Naive thymus-derived CD8-positive, alpha-beta T cell (primary cell): ENCODE measurements around the gene CLASP1. TPM values are rescaled to one million over a fixed set of nuclear protein-coding genes. Genes with fewer than 3 reads are reported as not detected.
"Not testable (repeated sequence)": the region's sequence is repeated elsewhere in the genome, so short reads cannot be mapped to it uniquely, and the experiment has no call there.

Experiments
- ATAC-seq, 2 donors: fragments of 150-1000 bp; cut with Tn5 transposase in 1 of 2; sonication (Bioruptor Pico), chemical (Tn5 transposase) in 1 of 2; 1 replicate in 1 of 2; 2 replicates in 1 of 2; pipeline ENCODE4 v1.10.0; 2021; ENCODE audit warnings: mild to moderate bottlenecking in 2 of 2, moderate library complexity in 2 of 2
- POLR2A ChIA-PET: fragments of 350-600 bp; sonication (Branson Sonifier 250); formaldehyde crosslinking; loops from one replicate; lab custom pipeline; 2021; ENCODE audit warnings: antibody characterized with exemption; lab: Charles Lee
- DNase-seq, 10 donors: peaks; one replicate each; pipeline versions ENCODE4 v3.0.0 to v3.0.0-alpha.2; 2020 to 2022
- H3K27ac Mint-ChIP-seq, 10 donors: one replicate each; pipeline ENCODE4 v1.8.0; 2020 to 2022; ENCODE audit warnings: mild to moderate bottlenecking in 10 of 10, mixed read lengths in 10 of 10, moderate library complexity in 4 of 10, inconsistent platforms in 1 of 10
- H3K27me3 Mint-ChIP-seq, 5 donors: one replicate each; pipeline ENCODE4 v1.8.0; 2021 to 2022; ENCODE audit warnings: mixed read lengths in 5 of 5
- H3K36me3 Mint-ChIP-seq, 3 donors: one replicate each; pipeline ENCODE4 v1.8.0; 2020 to 2022; ENCODE audit warnings: mixed read lengths in 3 of 3, mild to moderate bottlenecking in 2 of 3, inconsistent platforms in 1 of 3
- H3K4me1 Mint-ChIP-seq, 4 donors: one replicate each; pipeline ENCODE4 v1.8.0; 2021 to 2022; ENCODE audit warnings: mixed read lengths in 4 of 4
- H3K4me3 Mint-ChIP-seq, 10 donors: one replicate each; pipeline ENCODE4 v1.8.0; 2020 to 2022; ENCODE audit warnings: mild to moderate bottlenecking in 10 of 10, mixed read lengths in 10 of 10, moderate library complexity in 6 of 10, inconsistent platforms in 1 of 10
- H3K9me3 Mint-ChIP-seq, 9 donors: one replicate each; pipeline ENCODE4 v1.8.0; 2020 to 2022; ENCODE audit warnings: mixed read lengths in 9 of 9, mild to moderate bottlenecking in 3 of 9, inconsistent platforms in 1 of 9, moderate library complexity in 1 of 9
- polyA plus RNA-seq, 3 donors: library from polyadenylated mRNA; unstranded; fragments of 300-500 nt; fragmentation: Illumina TruSeq; gene quantifications; one replicate each; pipeline ENCODE4 v1.2.3, GENCODE V29; 2021
- total RNA-seq, 8 experiments: library from RNA in 2 of 8; stranded (reverse) in 2 of 8; gene quantifications; one replicate each; pipeline ENCODE4 v1.2.3 and lab custom pipeline; 2021 to 2026

CLASP1 gene
- total and polyA plus RNA-seq, 5 experiments from 2014 or later, result 10.8 to 73.5 (median 15.2) TPM

DNA sequence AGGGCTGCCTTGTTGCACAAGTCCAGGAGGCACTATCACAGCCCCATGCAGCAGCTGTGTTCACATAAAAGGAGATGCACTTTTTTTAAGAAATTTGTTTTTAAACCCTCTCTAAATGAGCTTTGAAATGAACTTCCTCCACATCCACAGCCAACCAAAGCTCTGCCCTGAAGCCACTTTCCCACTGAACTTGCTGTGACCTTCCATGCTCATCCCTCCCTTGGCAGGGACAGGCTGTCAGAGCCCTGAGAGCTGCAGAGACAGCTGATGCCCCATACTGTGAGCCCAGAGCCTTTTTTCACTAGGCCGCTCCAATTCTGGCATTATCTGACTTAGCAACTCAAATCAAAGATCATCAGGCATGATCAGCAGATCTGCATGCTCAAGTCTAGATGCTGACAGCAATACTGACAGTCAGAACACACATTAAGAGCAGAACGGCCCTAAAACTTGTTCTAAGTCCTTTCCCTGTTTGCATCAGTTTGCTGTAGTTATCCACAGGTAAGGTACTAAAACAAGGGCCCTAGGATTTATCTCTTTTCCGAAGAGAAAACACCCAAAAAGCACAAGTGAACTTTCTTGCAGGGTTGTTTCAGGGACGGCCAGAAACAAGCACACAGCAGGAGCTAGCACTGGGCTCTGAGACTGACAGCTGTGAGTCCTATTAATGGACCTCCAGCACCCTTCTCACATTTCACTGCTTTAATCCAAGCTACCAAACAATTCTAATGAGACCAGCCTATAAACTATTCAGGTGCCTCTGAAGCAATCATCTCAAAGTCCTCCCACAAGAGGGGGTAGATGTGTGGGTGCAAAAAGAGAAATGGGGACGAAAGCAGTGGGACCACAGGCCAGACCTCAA is 83.6 kb downstream of the CLASP1 start:
- Mint-ChIP-seq H3K9me3 (peaks cover 0 to 4% (median 0%) of the 10 kb centered on the region in 9 donors), H3K36me3 (peaks cover 6 to 16% (median 13%) of the 10 kb centered on the region in 3 donors), H3K4me3 (no peak overlapping the region), H3K27ac (peak overlapping the region in 6 of 10 donors; percentile 14 to 89 (median 46)), H3K27me3 (no peaks in the 10 kb centered on the region), H3K4me1 (peaks cover 32 to 81% (median 67%) of the 10 kb centered on the region in 4 donors)
- POLR2A ChIA-PET, result interaction anchor here (0.5 kb wide), 1 partner anchor 8 kb away, joined by 3 read pairs; no protein-coding TSS in a partner anchor
- ATAC-seq, result no peak
- no peak for DNase-seq

DNA sequence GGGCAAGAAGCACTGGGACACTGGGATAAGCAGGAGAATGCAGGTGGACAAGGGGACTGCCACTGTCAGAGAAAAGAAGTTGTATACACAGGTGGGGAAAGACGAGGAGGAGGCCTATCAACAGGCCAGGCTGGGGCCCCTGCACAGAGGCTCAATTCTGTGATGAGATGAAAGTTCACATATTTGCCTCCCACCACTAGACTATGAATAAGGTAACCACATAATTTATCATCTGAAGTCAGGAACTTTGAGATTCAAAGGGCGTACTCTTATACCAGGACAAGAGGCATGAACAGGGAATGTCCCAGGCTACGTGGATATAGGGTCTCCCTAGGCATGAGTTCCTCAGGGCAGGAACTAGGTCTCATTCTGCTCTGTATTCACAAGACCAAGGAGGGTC is 84.4 kb downstream of the CLASP1 start:
- Mint-ChIP-seq H3K9me3 (peaks cover 0 to 4% (median 0%) of the 10 kb centered on the region in 9 donors), H3K27me3 (no peaks in the 10 kb centered on the region), H3K36me3 (peaks cover 6 to 12% (median 9%) of the 10 kb centered on the region in 3 donors), H3K27ac (peak overlapping the region in 7 of 10 donors; percentile 16 to 73 (median 58)), H3K4me3 (no peak overlapping the region), H3K4me1 (peaks cover 32 to 81% (median 68%) of the 10 kb centered on the region in 4 donors)
- POLR2A ChIA-PET, result interaction anchor here (0.5 kb wide), 1 partner anchor 9 kb away, joined by 3 read pairs; no protein-coding TSS in a partner anchor
- ATAC-seq (no peak), DNase-seq (no peak)

DNA sequence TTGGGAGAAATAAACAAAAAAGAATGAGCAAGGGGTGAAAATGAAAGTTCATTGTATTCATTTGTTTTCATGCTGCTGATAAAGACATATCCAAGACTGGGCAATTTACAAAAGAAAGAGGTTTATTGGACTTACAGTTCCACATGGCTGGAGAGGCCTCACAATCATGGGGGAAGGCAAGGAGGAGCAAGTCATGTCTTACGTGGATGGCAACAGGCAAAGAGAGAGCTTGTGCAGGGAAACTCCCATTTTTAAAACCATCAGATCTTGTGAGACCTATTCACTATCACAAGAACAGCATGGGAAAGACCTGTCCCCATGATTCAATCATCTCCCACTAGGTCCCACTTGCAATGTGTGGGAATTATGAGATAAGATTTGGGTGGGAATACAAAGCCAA is 85.5 kb downstream of the CLASP1 start:
- H3K9me3 Mint-ChIP-seq, DNase-seq, H3K36me3 Mint-ChIP-seq, H3K27me3 Mint-ChIP-seq, ATAC-seq, POLR2A ChIA-PET: not testable (repeated sequence)
- Mint-ChIP-seq H3K27ac (peak overlapping the region in 6 of 10 donors; percentile 39 to 59 (median 46)), H3K4me1 (peaks cover 34 to 82% (median 70%) of the 10 kb centered on the region in 4 donors), H3K4me3 (peak overlapping the region in 2 of 10 donors; percentile 27 to 28)

DNA sequence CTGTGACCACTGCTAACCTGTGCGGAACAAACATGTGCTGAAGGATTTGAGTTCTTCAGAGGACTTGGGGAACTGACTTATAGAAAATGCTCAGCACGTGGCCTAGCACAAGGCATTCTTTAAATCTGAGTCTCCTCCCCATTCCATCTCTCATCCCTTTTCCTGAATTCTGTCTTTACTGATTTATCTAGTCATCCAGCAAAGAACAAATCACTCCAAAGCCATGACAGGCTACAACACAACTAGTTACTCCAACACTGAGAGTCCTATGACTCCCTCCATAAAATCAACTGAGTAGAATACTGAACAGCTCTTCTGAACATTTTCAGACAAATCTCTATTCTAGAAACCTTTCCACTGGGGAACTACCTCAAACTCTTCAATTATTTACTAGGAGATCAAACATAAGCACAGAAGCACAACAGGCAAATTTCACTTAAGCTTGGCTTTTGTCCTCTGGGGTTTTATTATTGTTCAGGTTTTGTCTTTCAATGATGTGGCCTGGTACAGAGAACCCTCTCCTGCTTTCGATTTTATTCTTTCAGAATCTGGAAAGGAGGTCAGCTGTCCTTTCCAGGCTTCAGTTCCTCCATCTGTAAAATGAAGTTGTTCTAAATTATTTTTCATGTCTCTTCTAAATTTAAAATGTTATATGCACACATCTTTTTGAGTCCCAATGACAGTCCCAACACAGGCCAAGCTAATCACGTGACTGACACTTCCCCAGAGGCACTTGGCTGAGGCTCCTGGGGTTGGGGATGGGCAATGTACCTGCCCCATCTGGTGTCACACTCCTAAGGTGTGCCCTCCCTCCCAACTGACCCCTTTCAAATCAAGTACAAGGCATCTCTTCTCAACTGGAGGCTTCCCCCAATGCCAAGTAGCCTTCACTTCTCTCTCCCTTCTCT is 86.7 kb downstream of the CLASP1 start:
- DNase-seq (no peak), ATAC-seq (no peak)
- POLR2A ChIA-PET, result interaction anchor here (0.6 kb wide), 1 partner anchor 31 kb away, joined by 4 read pairs; no protein-coding TSS in a partner anchor

DNA sequence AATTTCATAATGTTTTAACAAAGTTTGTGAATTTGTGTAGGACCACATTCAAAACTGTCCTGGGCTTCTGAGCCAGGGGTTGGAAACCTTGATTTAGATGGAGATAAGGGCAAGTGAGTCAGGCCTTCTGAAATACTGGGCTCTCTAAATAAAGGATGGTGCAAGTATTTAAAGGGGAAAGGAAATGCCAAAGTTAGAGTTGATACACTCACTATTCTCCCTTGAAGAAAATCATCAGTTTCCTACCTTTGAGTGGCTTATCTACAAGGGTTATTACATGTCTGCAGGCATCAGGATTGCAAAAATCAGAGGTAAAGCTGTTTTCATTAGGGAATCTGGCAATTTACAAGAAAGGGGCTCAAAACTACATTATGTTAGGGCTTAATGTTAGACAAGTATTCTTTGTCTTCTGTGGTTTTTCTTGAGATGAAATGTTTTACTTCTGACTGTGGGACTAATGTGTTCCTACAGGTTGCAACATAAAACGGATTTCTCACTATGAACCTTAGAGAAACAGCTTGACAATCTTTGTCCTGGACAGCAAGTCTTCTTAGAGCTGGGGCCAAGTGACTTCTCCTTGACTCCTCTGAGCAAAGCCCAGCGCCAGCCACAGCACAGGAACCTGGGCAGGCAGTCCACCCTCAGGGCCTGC is 87.5 kb downstream of the CLASP1 start:
- H3K36me3 Mint-ChIP-seq, result peaks cover 3 to 8% (median 6%) of the 10 kb centered on the region in 3 donors
- POLR2A ChIA-PET, result no interaction called here
- no peak overlapping the region for H3K4me3 Mint-ChIP-seq
- ATAC-seq (no peak), DNase-seq (no peak)
- H3K27me3 Mint-ChIP-seq, result no peaks in the 10 kb centered on the region
- H3K27ac Mint-ChIP-seq, result peak overlapping the region in 2 of 10 donors; percentile 14 to 26
- H3K9me3 Mint-ChIP-seq, result peaks cover 0 to 4% (median 0%) of the 10 kb centered on the region in 9 donors
- H3K4me1 Mint-ChIP-seq, result peaks cover 31 to 73% (median 63%) of the 10 kb centered on the region in 4 donors

More for the DNA sequence above, 86.7 kb downstream of the CLASP1 start:
- no peaks in the 10 kb centered on the region for H3K27me3 Mint-ChIP-seq
- no peak overlapping the region for H3K4me3 Mint-ChIP-seq
- peak overlapping the region in 7 of 10 donors; percentile 2 to 80 (median 30) for H3K27ac Mint-ChIP-seq
- peaks cover 30 to 76% (median 66%) of the 10 kb centered on the region in 4 donors for H3K4me1 Mint-ChIP-seq
- H3K36me3 Mint-ChIP-seq, result peaks cover 3 to 8% (median 6%) of the 10 kb centered on the region in 3 donors
- H3K9me3 Mint-ChIP-seq, result peaks cover 0 to 4% (median 0%) of the 10 kb centered on the region in 9 donors

DNA sequence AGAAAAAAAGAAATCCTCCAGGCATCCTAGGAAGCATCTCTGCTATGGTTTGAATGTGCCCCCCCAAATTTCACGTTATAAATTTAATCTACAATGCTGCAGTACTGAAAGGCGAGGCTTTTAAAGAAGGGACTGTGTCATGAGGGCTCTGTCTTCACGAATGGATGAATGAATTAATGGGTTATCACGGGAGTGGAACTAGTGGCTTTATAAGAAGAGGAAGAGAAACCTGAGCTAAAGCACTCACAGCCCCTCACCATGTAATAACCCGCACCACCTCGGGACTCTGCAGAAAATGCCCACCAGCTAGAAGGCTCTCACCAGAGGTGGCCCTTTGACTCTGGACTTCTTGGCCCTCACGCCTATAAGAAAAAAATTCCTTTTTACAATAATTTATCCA is 90.9 kb downstream of the CLASP1 start:
- peaks cover 0 to 5% (median 4%) of the 10 kb centered on the region in 3 donors for H3K36me3 Mint-ChIP-seq
- no peaks in the 10 kb centered on the region for H3K27me3 Mint-ChIP-seq
- ATAC-seq (no peak), DNase-seq (no peak)
- H3K9me3 Mint-ChIP-seq, result no peaks in the 10 kb centered on the region
- peaks cover 30 to 54% (median 50%) of the 10 kb centered on the region in 4 donors for H3K4me1 Mint-ChIP-seq
- POLR2A ChIA-PET, result no interaction called here
- no peak overlapping the region for H3K27ac Mint-ChIP-seq
- H3K4me3 Mint-ChIP-seq, result no peak overlapping the region

DNA sequence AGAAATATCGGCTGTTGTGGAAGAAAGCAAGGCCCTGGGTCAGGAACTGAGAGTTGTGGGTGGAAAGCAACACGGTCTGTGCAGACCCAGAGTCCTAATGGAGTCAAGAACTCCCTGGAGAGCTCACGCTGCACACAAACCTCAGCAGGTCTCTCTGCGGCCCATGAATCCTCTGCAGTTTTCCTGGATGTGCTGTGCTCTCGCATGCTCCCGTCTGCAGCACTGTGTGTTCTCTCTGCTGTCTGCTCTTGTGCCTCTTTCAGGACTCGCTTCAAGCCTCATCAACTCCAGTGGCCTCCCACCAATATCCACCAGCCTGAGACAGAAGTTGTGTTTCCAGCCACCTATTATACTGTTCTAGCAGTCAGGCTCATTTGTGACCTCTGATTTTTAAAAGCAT is 94.3 kb downstream of the CLASP1 start:
- DNase-seq, result no peak
- Mint-ChIP-seq H3K27me3 (no peaks in the 10 kb centered on the region), H3K4me1 (peaks cover 45 to 66% (median 58%) of the 10 kb centered on the region in 4 donors), H3K27ac (peak overlapping the region in 4 of 10 donors; percentile 26 to 81 (median 65)), H3K9me3 (peaks cover 0 to 9% (median 1%) of the 10 kb centered on the region in 9 donors), H3K4me3 (no peak overlapping the region), H3K36me3 (peaks cover 0 to 13% (median 11%) of the 10 kb centered on the region in 3 donors)
- POLR2A ChIA-PET, result interaction anchor here (0.6 kb wide), 1 partner anchor 151 kb away, joined by 8 read pairs; no protein-coding TSS in a partner anchor
- ATAC-seq, result no peak

DNA sequence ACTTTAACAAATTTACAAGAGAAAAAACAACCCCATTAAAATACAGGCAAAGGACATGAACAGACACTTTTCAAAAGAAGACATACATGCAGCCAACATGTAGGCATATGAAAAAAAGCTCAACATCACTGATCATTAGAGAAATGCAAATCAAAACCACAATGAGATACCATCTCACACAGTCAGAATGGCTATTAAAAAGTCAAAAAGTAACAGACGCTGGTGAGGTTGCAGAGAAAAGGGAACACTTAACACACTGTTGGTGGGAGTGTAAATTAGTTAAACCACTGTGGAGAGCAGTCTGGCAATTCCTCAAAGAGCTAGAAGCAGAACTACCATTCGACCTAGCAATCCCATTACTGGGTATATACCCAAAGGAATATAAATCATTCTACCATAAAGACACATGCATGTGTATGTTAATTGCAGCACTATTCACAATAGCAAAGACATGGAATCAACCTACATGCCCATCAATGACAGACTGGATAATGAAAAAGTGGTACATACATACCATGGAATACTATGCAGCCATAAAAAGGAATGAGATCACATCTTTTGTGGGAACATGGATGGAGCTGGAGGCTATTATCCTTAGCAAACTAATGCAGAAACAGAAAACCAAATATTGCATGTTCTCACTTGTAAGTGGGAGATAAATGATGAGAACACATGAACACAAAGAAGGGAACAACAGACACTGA is 96.6 kb downstream of the CLASP1 start:
- POLR2A ChIA-PET, DNase-seq, H3K27ac Mint-ChIP-seq, H3K27me3 Mint-ChIP-seq, ATAC-seq: not testable (repeated sequence)
- Mint-ChIP-seq H3K36me3 (peaks cover 13 to 22% (median 16%) of the 10 kb centered on the region in 3 donors), H3K4me3 (peak overlapping the region in 1 of 10 donors; percentile 14), H3K9me3 (peaks cover 0 to 19% (median 9%) of the 10 kb centered on the region in 9 donors), H3K4me1 (peaks cover 54 to 73% (median 67%) of the 10 kb centered on the region in 4 donors)

DNA sequence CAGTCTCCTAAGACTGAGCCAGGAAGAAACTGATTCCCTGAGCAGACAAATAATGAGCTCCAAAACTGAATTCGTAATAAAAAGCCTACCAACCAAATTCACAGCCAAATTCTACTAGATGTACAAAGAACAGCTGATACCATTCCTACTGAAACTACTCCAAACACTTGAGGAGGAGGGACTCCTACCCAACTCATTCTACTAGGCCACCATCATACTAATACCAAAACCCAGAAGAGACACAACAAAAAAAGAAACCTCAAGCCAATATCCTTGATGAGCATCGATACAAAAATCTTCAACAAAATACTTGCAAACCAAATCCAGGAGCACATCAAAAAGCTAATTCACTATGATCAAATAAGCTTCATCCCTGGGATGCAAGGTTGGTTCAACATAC is 98.6 kb downstream of the CLASP1 start:
- ATAC-seq, result no peak
- Mint-ChIP-seq H3K27me3 (no peaks in the 10 kb centered on the region), H3K36me3 (peaks cover 13 to 22% (median 16%) of the 10 kb centered on the region in 3 donors), H3K4me1 (peaks cover 50 to 75% (median 66%) of the 10 kb centered on the region in 4 donors), H3K9me3 (peaks cover 0 to 19% (median 9%) of the 10 kb centered on the region in 9 donors), H3K4me3 (peak overlapping the region in 2 of 10 donors; percentile 1 to 7), H3K27ac (no peak overlapping the region)
- POLR2A ChIA-PET, result no interaction called here
- no peak for DNase-seq

DNA sequence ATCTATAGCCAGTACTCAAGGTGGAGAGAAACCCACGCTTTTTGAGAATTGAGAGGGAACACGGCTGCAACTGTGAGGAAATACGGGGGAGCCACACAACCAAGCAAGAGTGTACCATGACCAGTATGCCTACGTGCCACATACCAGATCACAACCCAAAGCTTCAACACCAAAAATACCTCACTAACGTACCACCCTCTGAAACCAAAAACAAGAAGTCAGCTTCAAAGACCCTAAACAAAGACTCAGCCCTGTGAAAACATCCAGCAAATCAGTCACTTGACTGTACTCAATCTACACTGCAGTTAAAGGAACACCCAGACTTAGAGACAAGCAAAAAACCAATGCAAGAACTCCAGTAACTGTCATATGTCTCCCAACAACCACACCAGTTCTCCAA is 101.6 kb downstream of the CLASP1 start:
- ATAC-seq (no peak), DNase-seq (no peak)
- Mint-ChIP-seq H3K27me3 (no peaks in the 10 kb centered on the region), H3K9me3 (peaks cover 0 to 19% (median 8%) of the 10 kb centered on the region in 9 donors), H3K4me1 (peaks cover 48 to 68% (median 64%) of the 10 kb centered on the region in 4 donors), H3K27ac (peak overlapping the region in 4 of 10 donors; percentile 0 to 33 (median 28)), H3K36me3 (peaks cover 8 to 15% (median 13%) of the 10 kb centered on the region in 3 donors), H3K4me3 (no peak overlapping the region)
- POLR2A ChIA-PET, result no interaction called here

DNA sequence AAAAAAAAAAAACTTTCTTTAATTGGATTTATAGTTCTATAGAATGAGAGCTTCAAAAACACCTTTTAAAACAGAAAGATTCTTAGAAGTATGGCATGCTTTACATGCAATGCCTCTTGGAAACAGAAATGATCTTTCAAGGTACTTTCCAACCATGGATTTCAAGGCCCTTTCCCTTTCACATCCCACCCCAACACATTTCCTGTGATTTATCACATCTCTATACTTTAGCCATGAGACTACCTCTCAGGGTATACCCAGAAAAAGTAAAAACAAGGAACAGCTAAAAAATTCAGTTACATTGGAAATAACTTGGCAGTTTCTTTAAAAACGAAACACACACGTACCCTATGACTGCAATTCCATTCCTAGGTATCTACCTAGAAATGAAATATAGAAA is 103.3 kb downstream of the CLASP1 start:
- Mint-ChIP-seq H3K27me3 (no peaks in the 10 kb centered on the region), H3K9me3 (peaks cover 0 to 19% (median 8%) of the 10 kb centered on the region in 9 donors), H3K4me3 (no peak overlapping the region), H3K4me1 (peaks cover 34 to 51% (median 50%) of the 10 kb centered on the region in 4 donors), H3K36me3 (peaks cover 3 to 15% (median 13%) of the 10 kb centered on the region in 3 donors), H3K27ac (no peak overlapping the region)
- POLR2A ChIA-PET, result no interaction called here
- ATAC-seq (no peak), DNase-seq (no peak)
